ENCODE results near the gene NEURL1.

DNA sequence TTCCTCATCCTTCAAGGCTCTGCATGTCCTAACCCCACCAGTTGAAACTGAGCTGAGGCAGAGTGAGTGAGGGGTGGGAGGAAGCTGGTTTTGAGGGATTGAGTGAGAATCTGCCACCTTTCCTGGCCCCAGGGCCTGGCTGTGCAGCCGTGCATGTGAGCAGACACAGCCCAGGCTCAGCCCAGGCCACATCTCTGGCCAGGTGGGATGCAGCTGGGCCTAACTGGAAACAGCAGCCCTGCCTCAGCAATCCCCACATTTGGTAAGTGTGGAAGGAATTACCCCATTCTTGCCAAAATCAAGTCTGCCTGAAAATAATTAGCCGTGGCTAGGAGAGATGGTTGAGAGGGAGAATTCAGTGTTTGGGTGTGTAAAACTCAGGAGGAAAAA is 116.6 kb downstream of the NEURL1 start:
- TF ChIP-seq, protein P1, sequence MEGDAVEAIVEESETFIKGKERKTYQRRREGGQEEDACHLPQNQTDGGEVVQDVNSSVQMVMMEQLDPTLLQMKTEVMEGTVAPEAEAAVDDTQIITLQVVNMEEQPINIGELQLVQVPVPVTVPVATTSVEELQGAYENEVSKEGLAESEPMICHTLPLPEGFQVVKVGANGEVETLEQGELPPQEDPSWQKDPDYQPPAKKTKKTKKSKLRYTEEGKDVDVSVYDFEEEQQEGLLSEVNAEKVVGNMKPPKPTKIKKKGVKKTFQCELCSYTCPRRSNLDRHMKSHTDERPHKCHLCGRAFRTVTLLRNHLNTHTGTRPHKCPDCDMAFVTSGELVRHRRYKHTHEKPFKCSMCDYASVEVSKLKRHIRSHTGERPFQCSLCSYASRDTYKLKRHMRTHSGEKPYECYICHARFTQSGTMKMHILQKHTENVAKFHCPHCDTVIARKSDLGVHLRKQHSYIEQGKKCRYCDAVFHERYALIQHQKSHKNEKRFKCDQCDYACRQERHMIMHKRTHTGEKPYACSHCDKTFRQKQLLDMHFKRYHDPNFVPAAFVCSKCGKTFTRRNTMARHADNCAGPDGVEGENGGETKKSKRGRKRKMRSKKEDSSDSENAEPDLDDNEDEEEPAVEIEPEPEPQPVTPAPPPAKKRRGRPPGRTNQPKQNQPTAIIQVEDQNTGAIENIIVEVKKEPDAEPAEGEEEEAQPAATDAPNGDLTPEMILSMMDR (IDR thresholded peaks at IDR 0.05): no peak
- TF ChIP-seq POLR2A (IDR thresholded peaks at IDR 0.05) (no peak), POLR2AphosphoS5 (IDR thresholded peaks at IDR 0.05; ENCODE audit: insufficient read depth in 1 of 2, low read depth in 1 of 2) (no peak)

All from vagina (tissue), 2 donors.